Fibroblast of lung (primary cell): ENCODE results near the gene C10orf88.

Experiments
- EZH2 ChIP-seq: IDR thresholded peaks from 2 replicates; pipeline ENCODE4 v1.5.1; 2012; ENCODE audit warnings: low read length, control low read depth, mild to moderate bottlenecking; ENCODE audit errors: missing control alignments
- TF ChIP-seq, protein P1 (sequence below), 2 donors: IDR thresholded peaks in 1 of 2; conservative IDR thresholded peaks in 1 of 2; 1 replicate in 1 of 2; 2 replicates in 1 of 2; pipeline ENCODE4 v1.5.1; 2011 to 2012; ENCODE audit warnings: low read length in 2 of 2, control low read depth in 1 of 2, inconsistent platforms in 1 of 2, low read depth in 1 of 2, mild to moderate bottlenecking in 1 of 2

DNA sequence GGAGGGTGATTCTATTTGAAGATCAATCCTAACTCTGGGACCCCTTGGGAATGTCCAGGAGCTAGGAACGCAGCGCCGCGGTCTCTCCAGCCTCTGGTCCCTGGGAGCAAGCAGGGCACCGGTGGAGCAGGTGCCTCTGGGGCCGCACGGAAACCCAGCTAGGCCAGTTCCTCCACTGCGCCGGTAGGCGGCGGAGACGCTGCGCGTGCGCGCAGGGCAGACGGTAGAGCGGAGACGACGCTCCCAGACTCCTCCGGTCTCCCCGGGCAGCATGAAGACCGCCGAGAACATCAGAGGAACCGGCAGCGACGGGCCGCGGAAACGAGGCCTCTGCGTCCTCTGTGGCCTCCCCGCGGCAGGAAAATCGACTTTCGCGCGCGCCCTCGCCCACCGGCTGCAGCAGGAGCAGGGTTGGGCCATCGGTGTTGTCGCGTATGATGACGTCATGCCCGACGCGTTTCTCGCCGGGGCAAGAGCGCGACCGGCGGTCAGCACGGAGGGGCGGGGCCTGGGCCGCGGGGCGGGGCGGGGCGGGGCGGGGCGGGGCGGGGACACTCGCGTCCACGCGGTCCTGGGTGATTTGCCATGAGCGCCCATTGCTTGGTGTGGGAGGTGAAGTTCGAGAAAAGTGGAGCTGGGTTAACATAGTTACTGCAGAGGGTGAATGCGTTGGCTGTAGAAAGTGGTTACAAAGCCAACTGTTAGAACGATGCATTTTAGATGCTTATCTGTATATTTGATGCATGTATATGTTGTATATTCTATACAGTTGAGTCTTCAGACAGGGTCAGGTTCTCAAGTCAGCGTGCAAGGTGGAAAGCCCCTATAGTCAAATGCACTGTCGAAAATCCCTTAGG, 26.4 kb upstream of the C10orf88 start, which contains the start of gene PSTK:
- TF ChIP-seq, protein P1, sequence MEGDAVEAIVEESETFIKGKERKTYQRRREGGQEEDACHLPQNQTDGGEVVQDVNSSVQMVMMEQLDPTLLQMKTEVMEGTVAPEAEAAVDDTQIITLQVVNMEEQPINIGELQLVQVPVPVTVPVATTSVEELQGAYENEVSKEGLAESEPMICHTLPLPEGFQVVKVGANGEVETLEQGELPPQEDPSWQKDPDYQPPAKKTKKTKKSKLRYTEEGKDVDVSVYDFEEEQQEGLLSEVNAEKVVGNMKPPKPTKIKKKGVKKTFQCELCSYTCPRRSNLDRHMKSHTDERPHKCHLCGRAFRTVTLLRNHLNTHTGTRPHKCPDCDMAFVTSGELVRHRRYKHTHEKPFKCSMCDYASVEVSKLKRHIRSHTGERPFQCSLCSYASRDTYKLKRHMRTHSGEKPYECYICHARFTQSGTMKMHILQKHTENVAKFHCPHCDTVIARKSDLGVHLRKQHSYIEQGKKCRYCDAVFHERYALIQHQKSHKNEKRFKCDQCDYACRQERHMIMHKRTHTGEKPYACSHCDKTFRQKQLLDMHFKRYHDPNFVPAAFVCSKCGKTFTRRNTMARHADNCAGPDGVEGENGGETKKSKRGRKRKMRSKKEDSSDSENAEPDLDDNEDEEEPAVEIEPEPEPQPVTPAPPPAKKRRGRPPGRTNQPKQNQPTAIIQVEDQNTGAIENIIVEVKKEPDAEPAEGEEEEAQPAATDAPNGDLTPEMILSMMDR (conservative IDR thresholded peaks at IDR 0.05 in 1 of 2, IDR thresholded peaks at IDR 0.05 in 1 of 2; ENCODE audit: low read depth in 1 of 2, low read length in 2 of 2): peak; percentile 92 to 95
- no peak for TF ChIP-seq EZH2
